ENCODE measurements around the gene ARSB.

GRCh38 chr5:78833284-78833683 is 151.8 kb downstream of the ARSB start:
- TF ChIP-seq POLR2AphosphoS5 (IDR thresholded peaks at IDR 0.05; ENCODE audit: low read length): no peak
- no peak for TF ChIP-seq ATF3 (IDR thresholded peaks at IDR 0.05; ENCODE audit: borderline replicate concordance, extremely low read depth, low read depth, low read length)
- no peak for TF ChIP-seq CTCF (IDR thresholded peaks at IDR 0.05 in 2 of 3, conservative IDR thresholded peaks at IDR 0.05 in 1 of 3; ENCODE audit: control insufficient read depth in 2 of 3, extremely low read depth in 1 of 3, insufficient read depth in 1 of 3, low read depth in 3 of 3, low read length in 3 of 3)
- no peak for TF ChIP-seq SP1 (IDR thresholded peaks at IDR 0.05; ENCODE audit: low read depth, low read length)

All from GM12878 (cell line).